ENCODE measurements around the gene C19orf44.

Gene C19orf44

DNA sequence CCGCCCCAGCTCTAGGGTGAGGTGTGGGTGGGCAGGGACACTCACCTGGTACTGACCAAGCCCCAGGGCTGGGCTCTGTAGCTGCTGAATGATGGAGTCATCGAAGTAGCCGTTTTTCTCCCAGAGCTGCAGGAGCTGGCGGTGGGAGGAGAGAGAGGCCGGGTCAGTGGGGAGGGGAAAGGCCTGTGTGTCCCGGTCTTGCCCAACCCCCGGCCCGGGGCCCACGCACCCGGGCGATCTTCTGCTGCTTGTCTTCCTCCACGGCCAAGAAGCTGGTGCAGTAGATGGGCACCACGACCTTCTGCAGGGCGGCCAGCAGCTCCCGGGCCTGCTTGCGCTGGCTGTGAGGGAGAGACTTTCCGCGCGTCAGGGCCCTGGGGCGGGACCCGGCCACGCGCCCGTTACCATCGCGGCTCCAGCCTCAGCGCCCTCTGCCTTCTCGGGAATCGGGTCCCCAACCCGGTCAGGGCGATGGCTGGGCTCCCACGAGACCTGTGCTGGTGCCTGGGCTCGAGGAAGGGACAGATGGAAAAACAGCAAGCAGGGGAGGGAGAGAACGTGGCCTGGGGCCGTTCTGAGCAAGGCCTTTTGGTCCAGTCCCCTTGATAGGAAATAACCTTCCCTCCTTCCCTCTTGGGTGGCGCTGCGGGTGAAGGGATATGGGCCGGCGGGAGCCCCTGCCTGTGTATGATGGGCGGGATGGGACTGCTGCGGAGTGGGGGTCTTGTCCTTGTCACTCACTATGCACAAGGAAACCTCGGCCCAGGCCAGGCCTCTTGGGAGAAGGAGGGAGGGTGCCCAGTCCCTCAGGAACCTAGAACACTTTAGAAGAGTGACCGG is 34.6 kb downstream of the C19orf44 start:
- H3K4me1 ChIP-seq: no peaks in the 10 kb centered on the region
- H3K9me3 ChIP-seq: no peaks in the 10 kb centered on the region
- no peaks in the 10 kb centered on the region for H3K27me3 ChIP-seq
- peaks cover 97% of the 10 kb centered on the region for H3K36me3 ChIP-seq
- no peak for DNase-seq
- no peak overlapping the region for H3K4me3 ChIP-seq (ENCODE audit: low read depth, low read length)
- TF ChIP-seq, protein P1, sequence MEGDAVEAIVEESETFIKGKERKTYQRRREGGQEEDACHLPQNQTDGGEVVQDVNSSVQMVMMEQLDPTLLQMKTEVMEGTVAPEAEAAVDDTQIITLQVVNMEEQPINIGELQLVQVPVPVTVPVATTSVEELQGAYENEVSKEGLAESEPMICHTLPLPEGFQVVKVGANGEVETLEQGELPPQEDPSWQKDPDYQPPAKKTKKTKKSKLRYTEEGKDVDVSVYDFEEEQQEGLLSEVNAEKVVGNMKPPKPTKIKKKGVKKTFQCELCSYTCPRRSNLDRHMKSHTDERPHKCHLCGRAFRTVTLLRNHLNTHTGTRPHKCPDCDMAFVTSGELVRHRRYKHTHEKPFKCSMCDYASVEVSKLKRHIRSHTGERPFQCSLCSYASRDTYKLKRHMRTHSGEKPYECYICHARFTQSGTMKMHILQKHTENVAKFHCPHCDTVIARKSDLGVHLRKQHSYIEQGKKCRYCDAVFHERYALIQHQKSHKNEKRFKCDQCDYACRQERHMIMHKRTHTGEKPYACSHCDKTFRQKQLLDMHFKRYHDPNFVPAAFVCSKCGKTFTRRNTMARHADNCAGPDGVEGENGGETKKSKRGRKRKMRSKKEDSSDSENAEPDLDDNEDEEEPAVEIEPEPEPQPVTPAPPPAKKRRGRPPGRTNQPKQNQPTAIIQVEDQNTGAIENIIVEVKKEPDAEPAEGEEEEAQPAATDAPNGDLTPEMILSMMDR (IDR thresholded peaks at IDR 0.05; ENCODE audit: low read depth, low read length): no peak

DNA sequence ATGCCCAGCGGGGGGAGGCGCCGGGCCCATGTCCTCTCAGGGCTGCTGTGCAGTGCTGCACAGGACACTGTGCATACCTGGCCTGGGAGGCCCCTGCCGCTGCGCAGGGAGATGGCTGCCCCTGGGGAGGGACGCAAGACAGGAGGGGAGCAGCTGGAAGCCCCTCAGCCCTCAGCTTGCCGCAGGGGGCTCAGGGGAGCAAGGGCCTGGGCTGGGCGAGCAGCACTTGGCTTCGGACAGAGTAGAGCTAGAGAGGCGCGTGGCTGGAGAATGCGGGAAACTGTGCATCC is 35.1 kb downstream of the C19orf44 start:
- no peaks in the 10 kb centered on the region for H3K27me3 ChIP-seq
- no peak for DNase-seq
- peaks cover 97% of the 10 kb centered on the region for H3K36me3 ChIP-seq
- no peaks in the 10 kb centered on the region for H3K4me1 ChIP-seq
- H3K4me3 ChIP-seq (ENCODE audit: low read depth, low read length): no peak overlapping the region
- TF ChIP-seq, protein P1 (IDR thresholded peaks at IDR 0.05; ENCODE audit: low read depth, low read length): no peak
- no peaks in the 10 kb centered on the region for H3K9me3 ChIP-seq

DNA sequence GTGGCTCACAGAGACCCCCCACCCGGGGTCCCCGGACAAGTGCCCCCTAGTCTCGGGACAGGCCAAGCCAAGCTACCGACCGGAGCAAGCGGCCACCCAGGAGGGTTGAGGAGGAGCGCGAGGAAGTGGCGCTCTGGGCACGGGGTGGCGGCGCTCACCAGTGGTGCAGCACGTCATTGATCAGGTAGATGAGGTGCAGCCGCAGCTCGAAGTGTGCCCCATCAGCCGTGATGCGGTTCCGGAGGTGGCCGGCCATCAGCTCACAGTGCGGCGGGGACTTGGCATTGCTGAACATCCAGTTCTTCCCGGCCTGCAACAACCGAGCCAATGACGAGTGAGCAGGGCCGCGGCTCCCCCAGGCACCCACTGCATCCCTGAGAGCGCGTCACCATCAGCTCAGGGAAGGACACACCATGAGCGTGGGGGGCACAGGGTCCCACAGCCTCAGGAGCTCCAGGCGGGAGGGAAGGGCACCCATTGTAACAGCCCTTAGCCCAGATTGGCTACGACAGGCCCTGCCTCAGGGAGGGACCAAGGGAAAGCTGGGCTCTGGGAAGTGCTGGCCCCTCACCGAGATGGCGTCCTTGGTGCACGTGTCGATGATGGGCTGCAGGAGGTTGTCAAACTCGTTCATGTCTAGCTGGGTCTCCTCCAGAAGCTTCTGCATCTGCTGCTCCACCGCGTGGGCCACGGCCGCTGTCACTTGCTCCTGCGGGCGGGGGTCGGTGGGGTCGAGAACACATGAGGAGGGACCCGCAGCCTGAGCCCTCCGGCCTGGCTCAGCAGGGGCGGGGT is 36.4 kb downstream of the C19orf44 start:
- TF ChIP-seq, protein P1 (IDR thresholded peaks at IDR 0.05; ENCODE audit: low read depth, low read length): no peak
- no peak for DNase-seq
- Histone ChIP-seq H3K4me3 (ENCODE audit: low read depth, low read length) (no peak overlapping the region), H3K27me3 (no peaks in the 10 kb centered on the region), H3K9me3 (no peaks in the 10 kb centered on the region), H3K4me1 (no peaks in the 10 kb centered on the region), H3K36me3 (peaks cover 97% of the 10 kb centered on the region)

DNA sequence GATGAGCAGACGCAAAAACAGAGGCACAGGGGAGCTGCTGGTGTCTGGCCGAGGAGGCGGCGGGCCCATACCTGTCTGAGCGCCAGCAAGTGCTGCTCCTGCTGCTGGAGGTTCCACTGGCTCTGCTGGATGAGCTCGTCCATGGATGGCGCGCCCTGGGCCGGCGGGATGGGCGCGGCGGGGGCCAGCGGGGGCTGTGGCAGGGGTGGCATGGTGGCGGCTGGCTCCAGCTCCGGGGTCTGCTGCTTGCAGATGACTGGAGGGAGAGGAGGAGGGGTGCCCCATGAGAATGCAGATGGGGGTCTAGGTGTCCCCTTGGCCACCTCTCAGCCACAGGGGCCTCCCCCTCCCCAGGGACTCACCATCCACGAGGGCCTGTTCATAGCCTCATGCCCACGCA is 39.2 kb downstream of the C19orf44 start:
- Histone ChIP-seq H3K4me3 (ENCODE audit: low read depth, low read length) (no peak overlapping the region), H3K4me1 (no peaks in the 10 kb centered on the region), H3K36me3 (peaks cover 93% of the 10 kb centered on the region), H3K9me3 (no peaks in the 10 kb centered on the region), H3K27me3 (no peaks in the 10 kb centered on the region)
- DNase-seq: no peak
- TF ChIP-seq, protein P1 (IDR thresholded peaks at IDR 0.05; ENCODE audit: low read depth, low read length): no peak

DNA sequence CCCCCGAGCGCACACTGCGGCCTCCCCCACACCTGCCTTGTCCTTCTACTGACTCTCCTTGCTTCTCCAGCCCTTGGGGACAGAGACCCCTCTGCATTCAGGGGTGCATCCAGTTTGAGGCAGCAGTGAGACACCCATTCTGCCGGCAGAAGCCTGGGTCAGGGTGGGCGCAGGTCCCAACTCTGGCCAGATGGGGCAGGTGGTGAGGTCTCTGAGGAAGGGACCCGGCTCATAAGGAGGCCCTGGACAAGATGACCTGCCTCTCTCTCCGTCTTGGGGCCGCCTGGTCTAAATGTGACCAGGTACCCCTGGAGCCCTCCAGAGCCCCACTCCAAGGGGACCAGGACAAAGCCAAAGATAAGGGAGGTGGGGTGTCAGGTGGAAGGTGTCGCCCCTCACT is 39.9 kb downstream of the C19orf44 start:
- Histone ChIP-seq H3K4me1 (peaks cover 2% of the 10 kb centered on the region; the same call in 1 of the 2 replicates), H3K4me3 (ENCODE audit: low read depth, low read length) (no peak overlapping the region), H3K27me3 (no peaks in the 10 kb centered on the region), H3K9me3 (no peaks in the 10 kb centered on the region), H3K36me3 (peaks cover 93% of the 10 kb centered on the region)
- DNase-seq: no peak
- TF ChIP-seq, protein P1 (IDR thresholded peaks at IDR 0.05; ENCODE audit: low read depth, low read length): no peak

DNA sequence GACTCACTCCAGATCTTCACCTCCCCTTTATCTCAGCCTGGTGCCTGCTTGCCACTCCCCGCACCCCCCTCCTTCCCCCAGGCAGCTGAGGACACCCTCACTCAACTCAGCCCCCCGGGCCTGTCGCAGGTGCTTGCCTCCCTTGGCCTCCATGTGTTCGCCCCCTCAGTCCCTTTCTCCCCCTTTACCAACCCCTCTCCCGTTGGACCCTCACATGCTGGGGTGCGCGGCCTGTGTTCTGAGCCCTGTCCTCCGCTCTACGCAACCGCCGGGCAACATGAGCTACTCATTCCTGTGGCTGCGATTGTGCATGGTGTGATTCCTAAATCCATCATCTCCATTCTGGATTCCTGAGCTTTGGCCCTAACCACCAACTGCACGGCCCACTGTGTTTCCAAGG is 40.9 kb downstream of the C19orf44 start:
- Histone ChIP-seq H3K4me1 (peaks cover 2% of the 10 kb centered on the region; the same call in 1 of the 2 replicates), H3K9me3 (no peaks in the 10 kb centered on the region), H3K4me3 (ENCODE audit: low read depth, low read length) (no peak overlapping the region), H3K27me3 (no peaks in the 10 kb centered on the region), H3K36me3 (peaks cover 91% of the 10 kb centered on the region)
- DNase-seq: no peak
- TF ChIP-seq, protein P1 (IDR thresholded peaks at IDR 0.05; ENCODE audit: low read depth, low read length): no peak
